LHCN-M2 (cell line): ENCODE measurements around the gene BAZ1B. TPM values are rescaled to one million over a fixed set of nuclear protein-coding genes. Genes with fewer than 3 reads are reported as not detected.
"Not testable (repeated sequence)": the region's sequence is repeated elsewhere in the genome, so short reads cannot be mapped to it uniquely, and the experiment has no call there.

Experiments used
- DNase-seq: peaks from one replicate; pipeline ENCODE4 v3.0.0-alpha.2; 2012; ENCODE audit warnings: low read depth
- total RNA-seq: library from RNA; depleted of rRNA; stranded (reverse); fragments of >200 nt; gene quantifications from 2 replicates; pipeline ENCODE4 v1.2.3, GENCODE V29; 2014

BAZ1B gene
- total RNA-seq, 1 experiment from 2014 or later, result 110 TPM

DNA sequence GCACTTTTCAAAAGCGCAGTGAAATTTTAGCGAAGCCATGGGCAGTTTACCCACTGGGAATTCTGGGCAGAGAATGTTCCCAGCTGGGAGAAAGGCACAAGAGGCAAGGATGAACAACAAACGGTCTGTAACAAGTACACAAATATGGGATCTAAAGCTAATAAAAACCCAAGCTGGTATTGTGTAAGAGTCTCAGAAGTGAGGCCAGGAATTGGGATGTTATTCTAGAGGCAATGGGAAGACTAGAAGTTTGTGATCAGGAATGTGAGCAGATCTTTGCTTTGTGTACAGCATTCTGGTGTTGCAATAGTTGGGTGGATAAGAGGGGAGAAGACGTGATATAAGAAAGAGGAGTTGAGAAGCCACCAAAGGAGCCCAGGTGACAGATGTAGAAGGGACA, 73.5 kb downstream of the BAZ1B start:
- DNase-seq, result no peak

- DNase-seq, result no peak
These were observed 74.9 kb downstream of the BAZ1B start for GRCh38 chr7:73447121-73447733.

- DNase-seq, result no peak
These were observed 75.4 kb downstream of the BAZ1B start for GRCh38 chr7:73446682-73447081.

DNA sequence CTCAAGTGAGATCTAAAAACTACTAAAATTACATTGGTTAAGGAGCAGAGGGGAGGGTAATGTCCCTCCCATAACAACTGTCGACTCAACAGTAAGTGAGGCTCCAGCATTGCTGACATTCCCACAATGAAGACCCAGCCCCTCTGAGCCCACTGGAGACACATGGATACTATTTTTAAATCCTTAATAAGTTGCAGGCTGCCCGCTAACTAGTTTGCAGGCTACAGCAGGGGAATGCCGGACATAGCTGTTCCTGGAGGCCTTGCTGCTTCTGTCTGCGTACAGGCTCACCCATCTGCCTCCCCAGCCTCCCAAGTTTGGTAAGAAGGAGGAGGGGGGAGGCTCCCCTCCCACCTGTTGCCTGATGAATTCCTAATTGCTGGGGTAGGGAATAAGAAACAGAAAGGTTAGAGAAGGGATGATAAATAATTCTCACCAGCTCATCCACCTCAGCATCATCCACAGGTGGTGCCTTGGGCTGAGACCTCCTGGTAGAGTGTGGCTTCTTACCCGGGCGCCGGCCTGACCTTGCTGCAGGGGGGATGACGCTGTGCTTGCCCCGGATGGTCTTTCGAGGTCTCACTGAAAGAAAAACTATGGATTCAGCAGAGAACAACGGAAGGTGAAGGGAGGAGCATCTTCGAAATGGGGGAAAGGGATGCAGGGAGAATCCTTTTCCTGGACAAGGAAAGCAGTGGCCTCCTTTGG, 78.4 kb downstream of the BAZ1B start:
- DNase-seq, result no peak

DNA sequence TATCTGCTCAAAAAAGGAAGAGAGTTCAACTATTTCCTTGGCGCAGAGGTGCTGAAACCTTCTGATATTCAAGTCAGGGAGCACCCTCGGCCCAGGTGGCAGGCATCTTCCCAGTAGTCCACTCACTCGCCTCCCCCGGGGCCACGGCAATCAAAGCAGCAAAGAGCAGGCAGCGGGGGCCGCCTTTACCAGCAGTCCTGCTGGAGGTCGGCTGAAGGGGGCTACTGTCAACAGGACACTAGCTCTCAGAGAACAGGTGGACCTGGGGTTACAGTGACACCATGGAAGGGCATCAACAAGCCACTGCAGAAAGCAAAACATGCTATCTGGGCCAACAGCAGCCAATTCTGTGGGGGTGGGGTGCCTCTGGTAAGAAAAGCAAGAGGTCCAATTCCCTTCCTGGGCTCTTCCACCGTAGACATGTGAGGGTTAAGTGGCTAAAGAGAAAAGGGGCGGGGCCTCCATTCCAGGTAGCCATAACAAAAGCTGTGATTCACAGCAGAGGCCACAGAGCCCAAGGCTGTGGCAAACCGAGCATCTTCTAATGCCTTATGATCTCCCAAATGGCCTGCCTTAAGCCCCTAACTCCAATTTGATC, 79.1 kb downstream of the BAZ1B start:
- no peak for DNase-seq

GRCh38 chr7:73442222-73442902, 79.7 kb downstream of the BAZ1B start:
- no peak for DNase-seq

GRCh38 chr7:73439410-73439704, 82.7 kb downstream of the BAZ1B start:
- no peak for DNase-seq

DNA sequence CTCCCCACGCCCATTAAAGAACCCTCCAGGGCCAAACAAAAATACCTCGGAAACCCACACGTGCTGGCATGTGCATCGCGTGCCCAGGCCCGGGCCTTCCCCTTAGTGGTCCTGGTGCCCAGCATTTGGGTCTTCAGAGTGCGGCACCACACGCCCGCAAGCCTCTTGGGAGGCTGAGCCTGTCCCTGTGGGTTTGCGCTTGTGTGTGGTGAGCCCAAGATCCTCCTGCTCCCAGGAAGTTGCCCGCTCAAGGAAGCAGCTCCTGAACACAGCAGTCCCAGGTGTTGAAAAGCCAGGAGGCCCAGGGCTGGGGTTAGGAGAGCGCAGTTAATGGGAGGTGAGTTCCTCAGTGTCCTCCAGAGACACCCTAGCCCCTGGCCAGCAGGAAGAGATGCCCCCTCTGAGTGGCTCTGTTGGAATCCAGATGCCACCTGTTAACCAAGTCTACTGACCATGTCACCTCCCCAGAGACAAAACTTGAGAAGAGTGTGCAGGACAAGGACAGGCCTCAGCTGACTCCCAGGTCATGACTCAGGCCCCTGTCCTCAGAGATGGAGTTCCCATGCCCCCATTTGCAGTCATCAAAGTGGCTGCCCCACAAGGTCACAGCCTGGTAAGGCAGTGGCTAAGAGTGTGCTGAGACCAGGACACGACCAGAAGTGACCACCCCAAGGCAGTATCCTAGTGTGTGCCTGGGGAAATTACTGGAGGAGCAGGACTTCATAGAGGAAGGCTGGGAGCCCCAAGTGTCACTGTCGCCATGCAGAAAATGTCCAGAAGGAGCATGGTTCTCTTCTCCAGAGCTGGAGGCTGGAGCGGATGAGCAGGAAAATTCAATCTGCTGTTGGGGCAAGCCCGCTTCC, 83.3 kb downstream of the BAZ1B start:
- peak; percentile 57 for DNase-seq

- DNase-seq, result no peak
These were observed 84.3 kb downstream of the BAZ1B start for GRCh38 chr7:73437621-73438416.

GRCh38 chr7:73437091-73437490, 85.0 kb downstream of the BAZ1B start:
- no peak for DNase-seq

DNA sequence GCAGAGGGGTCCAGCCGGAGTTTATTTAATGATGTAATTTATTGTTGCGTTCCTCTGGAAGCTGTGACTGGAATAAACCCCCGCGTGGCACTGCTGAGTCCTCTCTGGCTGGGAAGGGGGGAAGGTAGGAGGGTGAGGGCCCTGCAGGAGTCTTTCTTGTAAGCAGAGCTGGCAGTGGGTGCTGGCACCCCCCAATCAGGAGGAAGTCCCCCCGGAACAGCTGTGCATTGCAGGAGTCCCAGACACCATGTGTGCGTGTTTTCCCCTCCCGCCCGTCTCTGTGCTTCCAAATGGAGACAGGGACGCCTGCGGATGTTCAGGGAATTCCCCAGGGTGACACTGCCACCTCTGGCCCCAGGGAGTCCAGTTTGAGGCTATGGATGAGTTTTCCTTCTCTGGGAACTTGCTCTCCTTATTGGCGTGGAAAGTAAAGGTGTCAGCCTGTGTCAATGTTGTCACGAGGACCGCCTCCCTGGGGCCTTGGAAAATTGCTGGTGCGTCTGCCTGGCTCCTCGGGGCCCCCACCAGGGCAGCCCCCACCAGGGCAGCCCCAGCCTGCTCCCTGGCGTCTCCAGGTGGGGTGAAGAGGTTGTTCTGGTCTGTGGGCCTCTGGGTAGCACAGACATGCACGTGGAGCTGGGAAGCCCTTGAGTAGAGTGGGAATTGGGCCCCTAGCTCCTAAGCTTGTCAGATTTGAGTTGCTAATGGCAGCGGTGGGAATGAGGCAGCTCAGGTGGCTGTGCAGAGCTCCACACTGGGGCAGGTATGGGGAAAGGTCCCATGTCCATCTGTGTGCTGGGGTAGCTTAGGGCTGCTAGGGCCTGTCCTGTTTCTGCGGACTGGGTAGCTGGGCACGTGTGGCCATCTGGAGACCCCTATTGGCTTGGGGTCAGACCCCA, 85.8 kb downstream of the BAZ1B start:
- DNase-seq, result peak; percentile 51

DNA sequence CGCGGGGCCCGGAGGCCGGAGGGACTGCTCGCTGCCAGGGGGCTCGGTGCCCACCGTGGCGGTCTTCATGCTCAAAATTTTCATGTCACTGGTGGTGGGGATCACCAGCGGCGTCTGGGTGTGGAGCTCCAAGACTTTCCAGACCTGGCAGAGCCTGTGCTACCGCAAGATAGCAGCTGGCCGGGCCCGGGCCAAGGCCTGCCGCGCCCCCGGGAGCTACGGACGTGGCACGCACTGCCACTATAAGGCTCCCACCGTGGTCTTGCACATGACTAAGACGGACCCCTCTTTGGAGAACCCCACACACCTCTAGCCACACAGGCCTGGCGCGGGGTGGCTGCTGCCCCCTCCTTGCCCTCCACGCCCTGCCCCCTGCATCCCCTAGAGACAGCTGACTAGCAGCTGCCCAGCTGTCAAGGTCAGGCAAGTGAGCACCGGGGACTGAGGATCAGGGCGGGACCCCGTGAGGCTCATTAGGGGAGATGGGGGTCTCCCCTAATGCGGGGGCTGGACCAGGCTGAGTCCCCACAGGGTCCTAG, 86.6 kb downstream of the BAZ1B start:
- peak; percentile 69 for DNase-seq

DNA sequence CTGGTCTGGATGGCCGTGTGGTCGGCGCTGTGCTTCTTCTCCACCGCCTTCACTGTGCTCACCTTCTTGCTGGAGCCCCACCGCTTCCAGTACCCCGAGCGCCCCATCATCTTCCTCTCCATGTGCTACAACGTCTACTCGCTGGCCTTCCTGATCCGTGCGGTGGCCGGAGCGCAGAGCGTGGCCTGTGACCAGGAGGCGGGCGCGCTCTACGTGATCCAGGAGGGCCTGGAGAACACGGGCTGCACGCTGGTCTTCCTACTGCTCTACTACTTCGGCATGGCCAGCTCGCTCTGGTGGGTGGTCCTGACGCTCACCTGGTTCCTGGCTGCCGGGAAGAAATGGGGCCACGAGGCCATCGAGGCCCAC, 87.4 kb downstream of the BAZ1B start:
- no peak for DNase-seq

DNA sequence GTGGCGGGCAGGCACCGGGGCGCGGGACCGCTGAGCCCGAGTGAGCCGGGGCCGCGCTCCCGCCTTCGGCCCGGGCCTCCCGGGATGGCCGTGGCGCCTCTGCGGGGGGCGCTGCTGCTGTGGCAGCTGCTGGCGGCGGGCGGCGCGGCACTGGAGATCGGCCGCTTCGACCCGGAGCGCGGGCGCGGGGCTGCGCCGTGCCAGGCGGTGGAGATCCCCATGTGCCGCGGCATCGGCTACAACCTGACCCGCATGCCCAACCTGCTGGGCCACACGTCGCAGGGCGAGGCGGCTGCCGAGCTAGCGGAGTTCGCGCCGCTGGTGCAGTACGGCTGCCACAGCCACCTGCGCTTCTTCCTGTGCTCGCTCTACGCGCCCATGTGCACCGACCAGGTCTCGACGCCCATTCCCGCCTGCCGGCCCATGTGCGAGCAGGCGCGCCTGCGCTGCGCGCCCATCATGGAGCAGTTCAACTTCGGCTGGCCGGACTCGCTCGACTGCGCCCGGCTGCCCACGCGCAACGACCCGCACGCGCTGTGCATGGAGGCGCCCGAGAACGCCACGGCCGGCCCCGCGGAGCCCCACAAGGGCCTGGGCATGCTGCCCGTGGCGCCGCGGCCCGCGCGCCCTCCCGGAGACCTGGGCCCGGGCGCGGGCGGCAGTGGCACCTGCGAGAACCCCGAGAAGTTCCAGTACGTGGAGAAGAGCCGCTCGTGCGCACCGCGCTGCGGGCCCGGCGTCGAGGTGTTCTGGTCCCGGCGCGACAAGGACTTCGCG, 88.0 kb downstream of the BAZ1B start:
- no peak for DNase-seq

DNA sequence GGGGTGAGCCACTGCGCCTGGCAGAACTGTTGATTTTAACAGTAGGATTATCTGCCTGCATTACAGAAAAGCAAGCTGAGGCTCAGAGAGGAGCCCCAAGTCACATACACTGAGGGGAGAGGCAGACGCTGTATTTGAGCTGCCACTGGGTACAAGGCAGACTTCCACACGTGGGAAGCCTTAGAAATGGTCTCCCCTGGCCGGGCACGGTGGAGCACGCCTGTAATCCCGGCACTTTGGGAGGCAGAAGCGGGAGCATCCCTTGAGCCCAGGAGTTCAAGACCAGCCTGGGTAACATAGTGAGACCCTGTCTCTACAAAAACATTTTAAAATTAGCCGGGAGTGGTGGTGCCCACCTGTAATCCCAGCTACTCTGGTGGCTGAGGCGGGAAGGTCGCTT, 89.4 kb downstream of the BAZ1B start:
- no peak for DNase-seq

DNA sequence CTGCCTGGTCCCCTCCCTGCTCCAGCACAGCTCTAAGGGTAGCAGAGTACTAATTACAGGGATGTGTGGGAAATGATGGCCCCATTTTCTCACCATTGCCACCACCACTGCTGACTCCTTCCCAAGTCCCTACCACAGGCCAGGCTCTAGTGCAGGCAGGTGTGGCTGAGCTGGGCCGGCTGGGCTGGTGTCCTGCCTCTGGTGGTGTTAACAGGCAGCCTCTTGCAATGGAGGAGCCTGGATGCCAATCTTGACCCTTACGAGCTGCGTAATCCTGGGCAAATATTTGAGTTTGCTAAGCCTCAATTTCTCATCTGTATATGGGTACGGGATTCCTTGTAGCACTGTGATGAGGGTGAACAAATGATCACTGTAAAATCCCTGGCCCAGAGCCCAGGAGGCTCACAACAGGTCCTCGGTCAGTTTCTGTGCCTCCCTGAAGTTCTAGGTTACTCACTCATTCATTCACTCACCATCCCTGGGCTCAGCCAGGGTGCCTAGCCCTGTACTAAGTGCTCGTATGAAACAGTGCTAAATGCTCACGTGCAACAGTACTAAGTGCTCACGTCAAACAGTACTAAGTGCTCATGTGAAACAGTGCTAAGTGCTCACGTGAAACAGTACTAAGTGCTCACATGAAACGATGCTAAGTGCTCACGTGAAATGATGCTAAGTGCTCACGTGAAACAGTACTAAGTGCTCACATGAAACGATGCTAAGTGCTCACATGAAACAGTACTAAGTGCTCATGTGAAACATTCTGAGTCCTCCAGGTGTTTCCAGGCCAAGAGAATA, 90.9 kb downstream of the BAZ1B start:
- no peak for DNase-seq

GRCh38 chr7:73430540-73430939, 91.6 kb downstream of the BAZ1B start:
- DNase-seq, result not testable (repeated sequence)
